ENCODE measurements around the gene CRYBB1.

CRYBB1 gene

GRCh38 chr22:26660356-26660755 lies 42.5 kb upstream of the CRYBB1 start:
- no peak for DNase-seq (ENCODE audit: low read depth)
- H3K4me3 ChIP-seq (ENCODE audit: low read length) = no peak overlapping the region
- TF ChIP-seq CTCF (IDR thresholded peaks at IDR 0.05; ENCODE audit: insufficient read depth, low read depth, low read length, missing control alignments) = no peak

DNA sequence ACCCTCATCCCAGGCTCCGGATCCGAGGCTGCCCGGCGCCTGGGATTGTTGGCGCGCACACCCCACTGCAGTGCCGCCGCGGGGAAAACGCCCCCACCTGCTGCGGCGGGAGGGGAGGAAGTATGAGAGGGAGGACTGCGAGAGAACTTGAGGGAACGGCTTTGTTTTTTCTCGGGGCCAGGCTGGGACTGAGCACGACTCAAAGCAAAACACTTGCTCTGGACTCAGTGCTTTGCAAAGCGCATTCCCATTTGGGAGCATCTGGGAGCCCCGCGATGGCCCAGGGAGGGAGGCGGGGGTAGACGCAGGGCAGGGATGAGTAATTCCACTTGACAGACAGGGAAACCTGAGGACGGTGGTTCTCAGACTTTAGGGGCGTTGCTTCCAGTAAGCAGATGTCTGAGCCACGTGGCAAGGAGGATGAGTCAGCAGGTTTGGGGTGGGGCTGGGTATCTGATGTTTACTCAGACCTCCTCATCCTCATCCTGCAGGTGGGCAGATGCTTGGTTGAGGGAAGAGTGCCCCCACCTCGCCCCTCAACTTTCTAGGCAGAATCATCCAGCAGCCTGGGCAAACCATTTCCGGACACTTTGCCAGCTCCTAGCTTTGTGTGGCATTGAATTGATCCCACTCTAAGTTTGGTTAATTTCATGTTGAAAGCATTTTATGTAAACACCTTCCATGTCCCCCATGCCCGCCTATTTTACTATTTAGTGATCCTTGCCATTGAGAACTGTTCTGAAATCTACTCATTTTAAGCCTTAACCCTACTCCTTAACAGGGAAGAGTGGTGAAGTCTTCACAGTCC lies 41.0 kb upstream of the CRYBB1 start:
- no peak for TF ChIP-seq CTCF (IDR thresholded peaks at IDR 0.05; ENCODE audit: insufficient read depth, low read depth, low read length, missing control alignments)
- peak; percentile 97 for DNase-seq (ENCODE audit: low read depth)
- no peak overlapping the region for H3K4me3 ChIP-seq (ENCODE audit: low read length)

- no peak for TF ChIP-seq CTCF (IDR thresholded peaks at IDR 0.05; ENCODE audit: insufficient read depth, low read depth, low read length, missing control alignments)
- H3K4me3 ChIP-seq (ENCODE audit: low read length) = no peak overlapping the region
- no peak for DNase-seq (ENCODE audit: low read depth)
Measured at GRCh38 chr22:26658161-26658560, 40.3 kb upstream of the CRYBB1 start.

DNA sequence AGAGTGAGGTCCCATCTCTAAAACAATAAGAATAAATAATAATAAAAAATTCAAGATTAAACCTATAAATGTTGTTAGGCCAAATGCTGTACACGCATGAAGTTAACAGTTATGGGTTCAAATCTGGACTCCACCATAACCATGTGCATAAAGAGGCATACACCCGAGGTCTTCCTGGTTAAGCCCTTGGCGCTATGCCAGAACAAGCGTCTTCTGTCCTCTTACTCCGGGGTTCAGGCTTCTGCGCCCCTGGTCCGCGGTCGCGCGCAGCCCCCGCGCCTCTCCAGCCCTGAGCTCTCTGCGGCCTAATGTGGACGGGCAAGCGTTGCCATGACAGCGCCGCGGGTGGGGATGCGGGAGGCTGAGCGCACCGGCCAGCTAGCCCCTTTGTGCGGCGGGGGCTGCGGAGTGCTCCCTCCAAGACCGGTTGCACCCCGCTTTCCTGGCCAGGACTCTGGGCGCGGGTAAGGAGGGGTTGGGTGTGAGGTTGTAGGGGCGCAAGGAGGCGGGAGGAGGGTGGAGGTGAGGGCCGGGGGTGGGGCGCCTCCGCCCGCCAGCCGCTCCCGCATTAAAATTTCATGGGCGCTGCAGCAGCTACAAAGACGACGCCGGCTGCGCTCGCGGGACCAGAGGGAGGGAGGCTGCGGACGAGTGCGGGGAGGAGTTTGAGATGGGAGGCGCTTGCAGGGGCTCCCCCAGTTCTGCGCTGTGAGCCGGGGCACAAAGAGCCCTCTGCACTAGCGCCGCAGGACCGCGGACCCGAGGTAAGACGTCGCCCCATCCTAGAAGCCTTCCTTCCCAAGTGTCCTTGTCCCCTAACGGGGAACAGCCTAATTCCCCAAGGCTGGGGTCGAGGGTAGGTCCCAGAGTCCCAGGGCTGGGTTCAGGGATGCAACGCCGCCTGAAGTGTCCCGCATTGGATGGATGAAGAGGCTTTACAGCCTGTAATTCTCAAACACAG lies 39.3 kb upstream of the CRYBB1 start, which contains the start of gene MIAT:
Gene MIAT (plus strand): TSS at position 698 of the 961 bp plus-strand sequence.
- DNase-seq (ENCODE audit: low read depth) = peak; percentile 21
- no peak within 1 kb of the TSS for H3K4me3 ChIP-seq (ENCODE audit: low read length)
- no peak for TF ChIP-seq CTCF (IDR thresholded peaks at IDR 0.05; ENCODE audit: insufficient read depth, low read depth, low read length, missing control alignments)

GRCh38 chr22:26651815-26652214 lies 34.0 kb upstream of the CRYBB1 start:
- DNase-seq (ENCODE audit: low read depth) = no peak
- no peak overlapping the region for H3K4me3 ChIP-seq (ENCODE audit: low read length)
- TF ChIP-seq CTCF (IDR thresholded peaks at IDR 0.05; ENCODE audit: insufficient read depth, low read depth, low read length, missing control alignments) = no peak

DNA sequence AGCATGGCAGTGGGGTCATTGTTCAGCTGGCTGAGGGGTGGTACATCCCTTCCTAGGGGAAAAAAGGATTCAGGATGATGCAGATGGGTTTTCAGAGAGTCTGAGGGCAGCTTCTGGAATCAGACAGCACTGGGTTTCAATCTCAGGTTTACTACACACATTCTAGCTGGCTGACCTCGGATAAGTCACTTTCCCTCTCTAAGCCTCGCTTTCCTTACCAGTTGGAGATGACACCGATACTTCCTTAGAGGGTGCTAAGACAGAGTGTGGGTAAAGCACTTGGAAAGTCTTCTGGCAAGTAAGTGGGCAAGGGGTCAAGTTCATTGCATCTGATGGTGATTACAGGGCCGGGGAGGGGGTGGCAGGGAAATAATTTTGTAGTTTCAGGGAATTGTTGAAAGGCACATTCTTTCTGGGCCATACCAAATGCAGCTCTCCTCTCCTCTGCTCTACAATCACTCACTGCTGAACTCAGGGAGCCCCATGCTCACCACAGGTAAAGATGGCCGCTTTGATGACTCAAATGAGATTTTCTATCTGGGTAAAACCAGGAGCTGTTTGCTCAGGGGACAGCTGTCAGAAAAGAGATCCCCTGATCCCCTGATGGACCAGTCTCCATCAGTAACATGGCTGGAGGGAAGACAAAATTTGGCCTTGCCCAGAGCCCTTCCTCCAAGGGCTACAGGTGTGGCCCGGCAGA lies 33.0 kb upstream of the CRYBB1 start:
- no peak for DNase-seq (ENCODE audit: low read depth)
- TF ChIP-seq CTCF (IDR thresholded peaks at IDR 0.05; ENCODE audit: insufficient read depth, low read depth, low read length, missing control alignments) = no peak

More for the DNA sequence above, 33.0 kb upstream of the CRYBB1 start:
- no peak overlapping the region for H3K4me3 ChIP-seq (ENCODE audit: low read length)

Measured in epithelial cell of esophagus (primary cell).